Fibroblast of lung (primary cell): ENCODE measurements around the gene CARMIL1. TPM values are rescaled to one million over a fixed set of nuclear protein-coding genes. Genes with fewer than 3 reads are reported as not detected.

Experiments
- DNase-seq, 2 donors: peaks; one replicate each; pipeline versions ENCODE4 v3.0.0 to v3.0.0-alpha.2; 2010; ENCODE audit warnings: low read depth in 2 of 2
- H2AFZ ChIP-seq: 2 replicates; pipeline ENCODE4 v1.5.1; 2012; ENCODE audit warnings: low read length, control low read depth, inconsistent platforms
- H3K27ac ChIP-seq: 2 replicates; pipeline ENCODE4 v1.5.1; 2011; ENCODE audit warnings: low read length, control low read depth; ENCODE audit not compliant: insufficient read depth
- H3K27me3 ChIP-seq: 2 replicates; pipeline ENCODE4 v1.5.1; 2011; ENCODE audit warnings: mild to moderate bottlenecking, low read length; ENCODE audit not compliant: control insufficient read depth, insufficient read depth
- H3K36me3 ChIP-seq: 2 replicates; pipeline ENCODE4 v1.5.1; 2011; ENCODE audit warnings: low read length; ENCODE audit not compliant: control insufficient read depth, insufficient read depth
- H3K4me1 ChIP-seq: 2 replicates; pipeline ENCODE4 v1.5.1; 2011; ENCODE audit warnings: low read length; ENCODE audit not compliant: control insufficient read depth, insufficient read depth; ENCODE audit errors: extremely low read depth
- H3K4me2 ChIP-seq: 2 replicates; pipeline ENCODE4 v1.5.1; 2011; ENCODE audit warnings: low read length, control low read depth; ENCODE audit not compliant: insufficient read depth; ENCODE audit errors: extremely low read depth
- H3K4me3 ChIP-seq, 4 experiments: fragments of 200-600 bp in 1 of 4; sonication (generic) in 1 of 4; replicated peaks in 1 of 4; 2 replicates each; pipeline ENCODE4 v1.5.1; 2011 to 2016; ENCODE audit warnings: low read length in 4 of 4, low read depth in 3 of 4, mild to moderate bottlenecking in 3 of 4, control low read depth in 2 of 4, inconsistent platforms in 1 of 4, mixed read lengths in 1 of 4; ENCODE audit not compliant: insufficient read depth in 1 of 4; ENCODE audit errors: control extremely low read depth in 1 of 4
- H3K79me2 ChIP-seq: 2 replicates; pipeline ENCODE4 v1.5.1; 2012; ENCODE audit warnings: mild to moderate bottlenecking, low read length, inconsistent platforms; ENCODE audit not compliant: control insufficient read depth, insufficient read depth
- H3K9ac ChIP-seq: 2 replicates; pipeline ENCODE4 v1.5.1; 2011; ENCODE audit warnings: mild to moderate bottlenecking, low read length, control low read depth; ENCODE audit not compliant: insufficient read depth
- H3K9me3 ChIP-seq: 2 replicates; pipeline ENCODE4 v1.5.1; 2012; ENCODE audit warnings: low read depth, low read length; ENCODE audit not compliant: control insufficient read depth, insufficient read depth
- H4K20me1 ChIP-seq: 2 replicates; pipeline ENCODE4 v1.5.1; 2011; ENCODE audit warnings: low read length; ENCODE audit not compliant: control insufficient read depth, insufficient read depth; ENCODE audit errors: extremely low read depth
- EZH2 ChIP-seq: IDR thresholded peaks from 2 replicates; pipeline ENCODE4 v1.5.1; 2012; ENCODE audit warnings: low read length, control low read depth, mild to moderate bottlenecking; ENCODE audit errors: missing control alignments
- polyA plus RNA-seq, 2 donors: library from polyadenylated mRNA; depleted of rRNA in 1 of 2; stranded (reverse) in 1 of 2; unstranded in 1 of 2; fragments of >200 nt; gene quantifications; 2 replicates each; pipeline ENCODE4 v1.2.1, GENCODE V29; 2011 to 2012; ENCODE audit warnings: missing spikeins in 1 of 2
- total RNA-seq: library from RNA; depleted of rRNA; stranded (reverse); fragments of >200 nt; gene quantifications from 2 replicates; pipeline ENCODE4 v1.2.1, GENCODE V29; 2014
- TF ChIP-seq, protein P1 (sequence below), 2 donors: IDR thresholded peaks in 1 of 2; conservative IDR thresholded peaks in 1 of 2; 1 replicate in 1 of 2; 2 replicates in 1 of 2; pipeline ENCODE4 v1.5.1; 2011 to 2012; ENCODE audit warnings: low read length in 2 of 2, control low read depth in 1 of 2, inconsistent platforms in 1 of 2, low read depth in 1 of 2, mild to moderate bottlenecking in 1 of 2

Gene CARMIL1
- total and polyA plus RNA-seq, 2 donors (not counting 1 experiment from before 2014, with no cell fraction given): 10.2 to 12.5 TPM

- H3K9ac ChIP-seq: no peak overlapping the region
- no peaks in the 10 kb centered on the region for H3K9me3 ChIP-seq
- no peak overlapping the region for H3K27ac ChIP-seq
- no peaks in the 10 kb centered on the region for H4K20me1 ChIP-seq
- no peak for DNase-seq
- H2AFZ ChIP-seq: no peak overlapping the region
- no peak overlapping the region for H3K4me2 ChIP-seq
- no peaks in the 10 kb centered on the region for H3K79me2 ChIP-seq
- H3K36me3 ChIP-seq: no peaks in the 10 kb centered on the region
- no peaks in the 10 kb centered on the region for H3K27me3 ChIP-seq
- H3K4me1 ChIP-seq: no peaks in the 10 kb centered on the region
- no peak overlapping the region for H3K4me3 ChIP-seq
- TF ChIP-seq, protein P1, sequence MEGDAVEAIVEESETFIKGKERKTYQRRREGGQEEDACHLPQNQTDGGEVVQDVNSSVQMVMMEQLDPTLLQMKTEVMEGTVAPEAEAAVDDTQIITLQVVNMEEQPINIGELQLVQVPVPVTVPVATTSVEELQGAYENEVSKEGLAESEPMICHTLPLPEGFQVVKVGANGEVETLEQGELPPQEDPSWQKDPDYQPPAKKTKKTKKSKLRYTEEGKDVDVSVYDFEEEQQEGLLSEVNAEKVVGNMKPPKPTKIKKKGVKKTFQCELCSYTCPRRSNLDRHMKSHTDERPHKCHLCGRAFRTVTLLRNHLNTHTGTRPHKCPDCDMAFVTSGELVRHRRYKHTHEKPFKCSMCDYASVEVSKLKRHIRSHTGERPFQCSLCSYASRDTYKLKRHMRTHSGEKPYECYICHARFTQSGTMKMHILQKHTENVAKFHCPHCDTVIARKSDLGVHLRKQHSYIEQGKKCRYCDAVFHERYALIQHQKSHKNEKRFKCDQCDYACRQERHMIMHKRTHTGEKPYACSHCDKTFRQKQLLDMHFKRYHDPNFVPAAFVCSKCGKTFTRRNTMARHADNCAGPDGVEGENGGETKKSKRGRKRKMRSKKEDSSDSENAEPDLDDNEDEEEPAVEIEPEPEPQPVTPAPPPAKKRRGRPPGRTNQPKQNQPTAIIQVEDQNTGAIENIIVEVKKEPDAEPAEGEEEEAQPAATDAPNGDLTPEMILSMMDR (conservative IDR thresholded peaks at IDR 0.05 in 1 of 2, IDR thresholded peaks at IDR 0.05 in 1 of 2; ENCODE audit: low read depth in 1 of 2, low read length in 2 of 2): no peak
- no peak for TF ChIP-seq EZH2
Measured at GRCh38 chr6:25257686-25258348, 21.4 kb upstream of the CARMIL1 start.

DNA sequence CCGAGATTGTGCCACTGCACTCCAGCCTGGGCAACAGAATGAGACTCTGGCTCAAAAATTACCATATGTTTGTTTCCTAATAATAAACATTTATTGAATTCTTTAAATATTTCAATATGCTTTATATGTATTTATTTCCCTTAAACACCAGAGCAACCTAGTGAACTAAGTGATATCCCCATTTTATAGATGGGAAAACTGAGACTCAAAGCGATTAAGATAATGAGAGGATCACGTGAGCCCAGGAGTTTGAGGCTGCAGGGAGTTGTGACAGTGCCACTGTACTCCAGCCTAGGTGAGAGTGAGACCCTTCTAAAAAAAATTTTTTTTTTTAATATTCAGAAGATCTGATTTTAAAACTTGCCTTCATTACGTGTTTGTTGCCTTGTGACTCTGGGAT lies 19.4 kb upstream of the CARMIL1 start:
- no peak overlapping the region for H3K4me2 ChIP-seq
- H3K79me2 ChIP-seq: no peaks in the 10 kb centered on the region
- H3K9ac ChIP-seq: no peak overlapping the region
- no peaks in the 10 kb centered on the region for H3K27me3 ChIP-seq
- H3K36me3 ChIP-seq: no peaks in the 10 kb centered on the region
- H4K20me1 ChIP-seq: no peaks in the 10 kb centered on the region
- H2AFZ ChIP-seq: no peak overlapping the region
- H3K4me1 ChIP-seq: peaks cover 3% of the 10 kb centered on the region
- no peak overlapping the region for H3K27ac ChIP-seq
- no peaks in the 10 kb centered on the region for H3K9me3 ChIP-seq
- no peak overlapping the region for H3K4me3 ChIP-seq
- no peak for DNase-seq
- TF ChIP-seq EZH2: no peak
- TF ChIP-seq, protein P1 (conservative IDR thresholded peaks at IDR 0.05 in 1 of 2, IDR thresholded peaks at IDR 0.05 in 1 of 2; ENCODE audit: low read depth in 1 of 2, low read length in 2 of 2): no peak

DNA sequence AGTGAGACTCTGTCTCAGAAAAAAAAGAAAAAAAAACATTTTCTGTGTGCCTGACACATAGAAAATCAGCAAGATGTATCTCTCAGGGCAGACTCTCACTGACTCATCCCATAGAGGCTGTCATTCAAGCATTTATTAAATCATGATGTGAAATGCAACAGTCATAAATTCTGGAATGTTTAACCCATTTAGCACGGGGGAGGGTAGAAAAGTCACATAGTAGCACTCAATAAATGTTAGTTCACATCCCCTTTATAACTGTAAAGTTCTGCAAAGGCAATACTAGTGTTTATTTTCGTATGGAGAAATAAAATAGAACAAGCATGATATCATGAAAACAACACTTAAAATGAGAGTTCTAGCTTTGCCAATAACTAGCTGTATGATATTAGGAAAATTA lies 15.5 kb upstream of the CARMIL1 start:
- H3K36me3 ChIP-seq: no peaks in the 10 kb centered on the region
- DNase-seq: peak; percentile 46 to 68
- TF ChIP-seq, protein P1 (conservative IDR thresholded peaks at IDR 0.05 in 1 of 2, IDR thresholded peaks at IDR 0.05 in 1 of 2; ENCODE audit: low read depth in 1 of 2, low read length in 2 of 2): no peak
- no peak for TF ChIP-seq EZH2
- no peak overlapping the region for H2AFZ ChIP-seq
- no peaks in the 10 kb centered on the region for H4K20me1 ChIP-seq
- H3K4me3 ChIP-seq: no peak overlapping the region
- H3K4me1 ChIP-seq: peaks cover 3% of the 10 kb centered on the region
- no peaks in the 10 kb centered on the region for H3K9me3 ChIP-seq
- H3K27me3 ChIP-seq: no peaks in the 10 kb centered on the region
- no peak overlapping the region for H3K4me2 ChIP-seq
- no peak overlapping the region for H3K27ac ChIP-seq
- H3K9ac ChIP-seq: no peak overlapping the region
- no peaks in the 10 kb centered on the region for H3K79me2 ChIP-seq
